K562 (cell line): ENCODE measurements around the gene WSCD2.

Experiments used
- ATF3 ChIP-seq, 2 experiments: fragments of 450-650 bp in 1 of 2; sonication (generic) in 1 of 2; formaldehyde crosslinking in 1 of 2; IDR thresholded peaks in 1 of 2; conservative IDR thresholded peaks in 1 of 2; 2 replicates each; pipeline versions ENCODE4 v1.6.1 to v1.8.1; 2016 to 2023; ENCODE audit warnings: mild to moderate bottlenecking in 2 of 2, moderate library complexity in 2 of 2, inconsistent platforms in 1 of 2, missing genetic modification reagents in 1 of 2
- EZH2 ChIP-seq: IDR thresholded peaks from 2 replicates; pipeline ENCODE4 v1.6.1; 2012; ENCODE audit warnings: low read depth, mild to moderate bottlenecking, inconsistent platforms, low read length, borderline replicate concordance
- JUNB ChIP-seq: fragments of 450-650 bp; formaldehyde crosslinking; conservative IDR thresholded peaks from 2 replicates; pipeline ENCODE4 v1.4.0; 2020; ENCODE audit warnings: mild to moderate bottlenecking
- MYC ChIP-seq, 2 experiments: fragments of 250-450 bp in 1 of 2; sonication (Bioruptor Pico) in 1 of 2; IDR thresholded peaks; 2 replicates each; pipeline versions ENCODE4 v1.5.1 to v1.6.1; 2012 to 2021; ENCODE audit warnings: low read depth in 2 of 2, borderline replicate concordance in 1 of 2, improper control_type of control experiment in 1 of 2, low read length in 1 of 2, mild to moderate bottlenecking in 1 of 2, moderate library complexity in 1 of 2
- TBP ChIP-seq: optimal IDR thresholded peaks from 2 replicates; pipeline ENCODE3; 2011; ENCODE audit warnings: low read depth, low read length, improper control_type of control experiment
- TEAD4 ChIP-seq, 2 experiments: sonication (generic) in 1 of 2; formaldehyde crosslinking in 1 of 2; IDR thresholded peaks; 2 replicates each; pipeline versions ENCODE4 v1.6.1 to v1.8.0; 2012 to 2022; ENCODE audit warnings: borderline replicate concordance in 1 of 2, inconsistent platforms in 1 of 2, low read length in 1 of 2, mild to moderate bottlenecking in 1 of 2, missing genetic modification reagents in 1 of 2
- THAP12 ChIP-seq: fragments of 250-450 bp; sonication (Bioruptor Pico); IDR thresholded peaks from 2 replicates; pipeline ENCODE4 v1.9.0; 2021; ENCODE audit warnings: mild to moderate bottlenecking, inconsistent platforms
- ZNF224 ChIP-seq: sonication (generic); formaldehyde crosslinking; IDR thresholded peaks from 2 replicates; pipeline ENCODE4 v1.8.0; 2022; ENCODE audit warnings: mild to moderate bottlenecking, missing genetic modification reagents
- TF ChIP-seq, protein P1 (sequence below), 3 experiments: IDR thresholded peaks in 2 of 3; conservative IDR thresholded peaks in 1 of 3; 2 replicates each; pipeline ENCODE4 v1.5.1; 2011 to 2012; ENCODE audit warnings: low read length in 3 of 3, mild to moderate bottlenecking in 3 of 3, control low read depth in 2 of 3, improper control_type of control experiment in 1 of 3, inconsistent platforms in 1 of 3, low read depth in 1 of 3, mixed read lengths in 1 of 3, moderate library complexity in 1 of 3; ENCODE audit not compliant: insufficient read depth in 2 of 3
- TF ChIP-seq, protein P2 (sequence below): fragments of 250-450 bp; sonication (Bioruptor Pico); IDR thresholded peaks from 2 replicates; pipeline ENCODE4 v1.5.0; 2021; ENCODE audit warnings: mild to moderate bottlenecking, borderline replicate concordance

- TF ChIP-seq EZH2 (no peak), JUNB (CRISPR knock-in tag) (no peak), ZNF224 (CRISPR knock-in tag) (no peak), MYC (IDR thresholded peaks at IDR 0.05; ENCODE audit: low read depth, low read length) (no peak), MYC (CRISPR knock-in tag; IDR thresholded peaks at IDR 0.05; ENCODE audit: borderline replicate concordance, low read depth) (no peak), TBP (no peak), ATF3 (IDR thresholded peaks at IDR 0.05) (no peak), ATF3 (CRISPR knock-in tag; conservative IDR thresholded peaks at IDR 0.05) (no peak), TEAD4 (IDR thresholded peaks at IDR 0.05; ENCODE audit: low read length) (no peak), TEAD4 (CRISPR knock-in tag; IDR thresholded peaks at IDR 0.05; ENCODE audit: borderline replicate concordance) (no peak), THAP12 (CRISPR knock-in tag) (no peak)
- TF ChIP-seq, protein P1, sequence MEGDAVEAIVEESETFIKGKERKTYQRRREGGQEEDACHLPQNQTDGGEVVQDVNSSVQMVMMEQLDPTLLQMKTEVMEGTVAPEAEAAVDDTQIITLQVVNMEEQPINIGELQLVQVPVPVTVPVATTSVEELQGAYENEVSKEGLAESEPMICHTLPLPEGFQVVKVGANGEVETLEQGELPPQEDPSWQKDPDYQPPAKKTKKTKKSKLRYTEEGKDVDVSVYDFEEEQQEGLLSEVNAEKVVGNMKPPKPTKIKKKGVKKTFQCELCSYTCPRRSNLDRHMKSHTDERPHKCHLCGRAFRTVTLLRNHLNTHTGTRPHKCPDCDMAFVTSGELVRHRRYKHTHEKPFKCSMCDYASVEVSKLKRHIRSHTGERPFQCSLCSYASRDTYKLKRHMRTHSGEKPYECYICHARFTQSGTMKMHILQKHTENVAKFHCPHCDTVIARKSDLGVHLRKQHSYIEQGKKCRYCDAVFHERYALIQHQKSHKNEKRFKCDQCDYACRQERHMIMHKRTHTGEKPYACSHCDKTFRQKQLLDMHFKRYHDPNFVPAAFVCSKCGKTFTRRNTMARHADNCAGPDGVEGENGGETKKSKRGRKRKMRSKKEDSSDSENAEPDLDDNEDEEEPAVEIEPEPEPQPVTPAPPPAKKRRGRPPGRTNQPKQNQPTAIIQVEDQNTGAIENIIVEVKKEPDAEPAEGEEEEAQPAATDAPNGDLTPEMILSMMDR (IDR thresholded peaks at IDR 0.05 in 2 of 3, conservative IDR thresholded peaks at IDR 0.05 in 1 of 3; ENCODE audit: insufficient read depth in 2 of 3, low read depth in 1 of 3, low read length in 3 of 3), result no peak
- TF ChIP-seq, protein P2, sequence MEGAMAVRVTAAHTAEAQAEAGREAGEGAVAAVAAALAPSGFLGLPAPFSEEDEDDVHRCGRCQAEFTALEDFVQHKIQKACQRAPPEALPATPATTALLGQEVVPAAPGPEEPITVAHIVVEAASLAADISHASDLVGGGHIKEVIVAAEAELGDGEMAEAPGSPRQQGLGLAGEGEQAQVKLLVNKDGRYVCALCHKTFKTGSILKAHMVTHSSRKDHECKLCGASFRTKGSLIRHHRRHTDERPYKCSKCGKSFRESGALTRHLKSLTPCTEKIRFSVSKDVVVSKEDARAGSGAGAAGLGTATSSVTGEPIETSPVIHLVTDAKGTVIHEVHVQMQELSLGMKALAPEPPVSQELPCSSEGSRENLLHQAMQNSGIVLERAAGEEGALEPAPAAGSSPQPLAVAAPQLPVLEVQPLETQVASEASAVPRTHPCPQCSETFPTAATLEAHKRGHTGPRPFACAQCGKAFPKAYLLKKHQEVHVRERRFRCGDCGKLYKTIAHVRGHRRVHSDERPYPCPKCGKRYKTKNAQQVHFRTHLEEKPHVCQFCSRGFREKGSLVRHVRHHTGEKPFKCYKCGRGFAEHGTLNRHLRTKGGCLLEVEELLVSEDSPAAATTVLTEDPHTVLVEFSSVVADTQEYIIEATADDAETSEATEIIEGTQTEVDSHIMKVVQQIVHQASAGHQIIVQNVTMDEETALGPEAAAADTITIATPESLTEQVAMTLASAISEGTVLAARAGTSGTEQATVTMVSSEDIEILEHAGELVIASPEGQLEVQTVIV (CRISPR knock-in tag), result no peak
These were observed 136.4 kb downstream of the WSCD2 start for GRCh38 chr12:108265505-108265904.
